WTC11 (cell line): ENCODE measurements around the gene ZNHIT2.

ENCODE experiments used
- CBFB ChIP-seq: sonication (generic); formaldehyde crosslinking; IDR thresholded peaks from 2 replicates; pipeline ENCODE4 v1.8.1; 2022; ENCODE audit warnings: mild to moderate bottlenecking, low read depth, missing genetic modification reagents
- CREM ChIP-seq: sonication (generic); formaldehyde crosslinking; IDR thresholded peaks from 2 replicates; pipeline ENCODE4 v1.8.1; 2022; ENCODE audit warnings: mild to moderate bottlenecking, missing genetic modification reagents, moderate library complexity
- GTF2I ChIP-seq: fragments of 250-450 bp; sonication (Bioruptor Pico); conservative IDR thresholded peaks from 2 replicates; pipeline ENCODE4 v1.4.0; 2021; ENCODE audit warnings: mild to moderate bottlenecking
- KAT7 ChIP-seq: sonication (generic); formaldehyde crosslinking; IDR thresholded peaks from 2 replicates; pipeline ENCODE4 v1.8.1; 2023; ENCODE audit warnings: missing genetic modification reagents, mild to moderate bottlenecking, borderline replicate concordance
- MYBL2 ChIP-seq: sonication (generic); formaldehyde crosslinking; IDR thresholded peaks from 2 replicates; pipeline ENCODE4 v1.8.1; 2023; ENCODE audit warnings: mild to moderate bottlenecking, moderate library complexity, missing genetic modification reagents
- ZBTB21 ChIP-seq: sonication (generic); formaldehyde crosslinking; IDR thresholded peaks from 2 replicates; pipeline ENCODE4 v1.8.1; 2023; ENCODE audit warnings: mild to moderate bottlenecking, missing genetic modification reagents, borderline replicate concordance
- ZNF232 ChIP-seq: sonication (generic); formaldehyde crosslinking; IDR thresholded peaks from 2 replicates; pipeline ENCODE4 v1.8.0; 2022; ENCODE audit warnings: mild to moderate bottlenecking, missing genetic modification reagents
- TF ChIP-seq, protein P1 (sequence below): sonication (generic); formaldehyde crosslinking; IDR thresholded peaks from 2 replicates; pipeline ENCODE4 v1.8.0; 2022; ENCODE audit warnings: mild to moderate bottlenecking, missing genetic modification reagents
- TF ChIP-seq, protein P2 (sequence below): fragments of 200-600 bp; IDR thresholded peaks from 2 replicates; pipeline ENCODE4 v1.8.0; 2022; ENCODE audit warnings: antibody characterized with exemption

DNA sequence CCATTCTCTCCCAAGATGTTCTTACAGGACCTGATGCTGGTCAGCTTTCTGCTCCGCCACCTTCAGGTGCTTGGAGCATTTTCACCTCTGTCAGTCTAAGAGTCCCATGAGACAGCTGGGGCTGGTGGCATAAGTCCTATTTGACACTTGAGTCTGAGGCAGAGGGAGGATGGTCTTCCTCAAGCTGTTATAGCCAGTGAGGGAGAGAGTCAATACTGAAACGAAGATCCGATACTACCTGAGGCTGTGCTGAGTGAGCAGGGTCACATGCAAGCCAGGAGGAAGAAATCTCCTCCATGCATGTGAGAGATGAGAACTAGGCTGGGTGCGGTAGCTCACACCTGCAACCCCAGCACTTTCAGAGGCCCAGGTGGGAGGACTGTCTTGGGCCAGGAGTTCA is 27.9 kb downstream of the ZNHIT2 start:
- TF ChIP-seq, protein P1, sequence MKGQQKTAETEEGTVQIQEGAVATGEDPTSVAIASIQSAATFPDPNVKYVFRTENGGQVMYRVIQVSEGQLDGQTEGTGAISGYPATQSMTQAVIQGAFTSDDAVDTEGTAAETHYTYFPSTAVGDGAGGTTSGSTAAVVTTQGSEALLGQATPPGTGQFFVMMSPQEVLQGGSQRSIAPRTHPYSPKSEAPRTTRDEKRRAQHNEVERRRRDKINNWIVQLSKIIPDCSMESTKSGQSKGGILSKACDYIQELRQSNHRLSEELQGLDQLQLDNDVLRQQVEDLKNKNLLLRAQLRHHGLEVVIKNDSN (CRISPR knock-in tag), result no peak
- TF ChIP-seq CBFB (CRISPR knock-in tag) (no peak), MYBL2 (no peak), KAT7 (CRISPR knock-in tag) (no peak), ZBTB21 (CRISPR knock-in tag) (no peak), GTF2I (CRISPR knock-in tag) (no peak), CREM (CRISPR knock-in tag) (no peak), ZNF232 (CRISPR knock-in tag) (no peak)
- TF ChIP-seq, protein P2, sequence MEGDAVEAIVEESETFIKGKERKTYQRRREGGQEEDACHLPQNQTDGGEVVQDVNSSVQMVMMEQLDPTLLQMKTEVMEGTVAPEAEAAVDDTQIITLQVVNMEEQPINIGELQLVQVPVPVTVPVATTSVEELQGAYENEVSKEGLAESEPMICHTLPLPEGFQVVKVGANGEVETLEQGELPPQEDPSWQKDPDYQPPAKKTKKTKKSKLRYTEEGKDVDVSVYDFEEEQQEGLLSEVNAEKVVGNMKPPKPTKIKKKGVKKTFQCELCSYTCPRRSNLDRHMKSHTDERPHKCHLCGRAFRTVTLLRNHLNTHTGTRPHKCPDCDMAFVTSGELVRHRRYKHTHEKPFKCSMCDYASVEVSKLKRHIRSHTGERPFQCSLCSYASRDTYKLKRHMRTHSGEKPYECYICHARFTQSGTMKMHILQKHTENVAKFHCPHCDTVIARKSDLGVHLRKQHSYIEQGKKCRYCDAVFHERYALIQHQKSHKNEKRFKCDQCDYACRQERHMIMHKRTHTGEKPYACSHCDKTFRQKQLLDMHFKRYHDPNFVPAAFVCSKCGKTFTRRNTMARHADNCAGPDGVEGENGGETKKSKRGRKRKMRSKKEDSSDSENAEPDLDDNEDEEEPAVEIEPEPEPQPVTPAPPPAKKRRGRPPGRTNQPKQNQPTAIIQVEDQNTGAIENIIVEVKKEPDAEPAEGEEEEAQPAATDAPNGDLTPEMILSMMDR, result no peak
